GM19324 (cell line): ENCODE measurements around the gene CALY.
A peak's percentile ranks its signal among the peaks of the same experiment; 100 is the strongest.
"Not testable (repeated sequence)": the region's sequence is repeated elsewhere in the genome, so short reads cannot be mapped to it uniquely, and the experiment has no call there.

Source experiments
- ATAC-seq: cut with Tn5 transposase; IDR thresholded peaks from one replicate; pipeline ENCODE4 v1.9.1; 2021; ENCODE audit warnings: mild to moderate bottlenecking, moderate library complexity; ENCODE audit not compliant: unreplicated experiment, low FRiP score

Gene CALY

GRCh38 chr10:133334503-133335245 is 2.0 kb downstream of the CALY start:
- no peak for ATAC-seq

- no peak for ATAC-seq
These were observed 3.6 kb downstream of the CALY start for GRCh38 chr10:133332936-133333699.

- peak; percentile 77 for ATAC-seq
These were observed 7.0 kb downstream of the CALY start for GRCh38 chr10:133329491-133330202.

- no peak for ATAC-seq
These were observed 8.0 kb downstream of the CALY start for GRCh38 chr10:133328358-133329343.

- ATAC-seq: no peak
These were observed 8.9 kb downstream of the CALY start for GRCh38 chr10:133327651-133328357.

GRCh38 chr10:133326745-133327650 is 9.7 kb downstream of the CALY start:
- no peak for ATAC-seq

- ATAC-seq: no peak
These were observed 10.5 kb downstream of the CALY start for GRCh38 chr10:133326223-133326551.

GRCh38 chr10:133325440-133326222 is 11.1 kb downstream of the CALY start:
- ATAC-seq: no peak

- no peak for ATAC-seq
These were observed 11.8 kb downstream of the CALY start for GRCh38 chr10:133324857-133325260.

- no peak for ATAC-seq
These were observed 12.4 kb downstream of the CALY start for GRCh38 chr10:133324198-133324792.

GRCh38 chr10:133322064-133322709 is 14.5 kb downstream of the CALY start:
- ATAC-seq: not testable (repeated sequence)

- ATAC-seq: not testable (repeated sequence)
These were observed 15.8 kb downstream of the CALY start for GRCh38 chr10:133320852-133321422.

- no peak for ATAC-seq
These were observed 18.1 kb downstream of the CALY start for GRCh38 chr10:133318494-133319127.

GRCh38 chr10:133316732-133317131 is 20.0 kb downstream of the CALY start:
- ATAC-seq: no peak

GRCh38 chr10:133316266-133316665 is 20.4 kb downstream of the CALY start:
- ATAC-seq: no peak

- ATAC-seq: no peak
These were observed 20.8 kb downstream of the CALY start for GRCh38 chr10:133315847-133316246.
